DOHH2 (cell line): ENCODE results near the gene FBXL17.

ENCODE experiments used
- H3F3A ChIP-seq: fragments of 200-600 bp; sonication (generic), shearing (Covaris generic); 2 replicates; pipeline ENCODE4 v1.6.0; 2016; ENCODE audit warnings: antibody characterized with exemption, mild to moderate bottlenecking; ENCODE audit not compliant: control insufficient read depth, insufficient read depth
- H3K27ac ChIP-seq: fragments of 200-600 bp; sonication (generic); 2 replicates; pipeline ENCODE4 v1.5.1; 2014; ENCODE audit warnings: low read depth, mild to moderate bottlenecking, low read length, moderate library complexity
- H3K27me3 ChIP-seq: fragments of 200-600 bp; sonication (generic); 2 replicates; pipeline ENCODE4 v1.6.1; 2014; ENCODE audit warnings: mild to moderate bottlenecking, low read length, mixed read lengths; ENCODE audit not compliant: control insufficient read depth
- H3K36me3 ChIP-seq: fragments of 200-600 bp; sonication (generic); 2 replicates; pipeline ENCODE4 v1.6.1; 2014; ENCODE audit warnings: mild to moderate bottlenecking, low read length, moderate library complexity, mixed read lengths; ENCODE audit not compliant: control insufficient read depth
- H3K4me1 ChIP-seq: fragments of 200-600 bp; sonication (generic); 2 replicates; pipeline ENCODE4 v1.6.1; 2014; ENCODE audit warnings: mild to moderate bottlenecking, low read length, mixed read lengths; ENCODE audit not compliant: control insufficient read depth
- H3K4me2 ChIP-seq: fragments of 200-600 bp; sonication (generic); 2 replicates; pipeline ENCODE4 v1.6.0; 2014; ENCODE audit warnings: mild to moderate bottlenecking, low read length, moderate library complexity
- H3K4me3 ChIP-seq: fragments of 200-600 bp; sonication (generic); 2 replicates; pipeline ENCODE4 v1.5.1; 2014; ENCODE audit warnings: mild to moderate bottlenecking, low read length, mixed read lengths
- H3K79me2 ChIP-seq: fragments of 200-600 bp; sonication (generic); 2 replicates; pipeline ENCODE4 v1.6.1; 2014; ENCODE audit warnings: mild to moderate bottlenecking, low read length, mixed read lengths; ENCODE audit not compliant: control insufficient read depth
- H3K9me2 ChIP-seq: fragments of 200-600 bp; sonication (generic); replicated peaks from 2 replicates; pipeline ENCODE4 v1.6.1; 2014; ENCODE audit warnings: mild to moderate bottlenecking, low read length, mixed read lengths; ENCODE audit not compliant: control insufficient read depth
- H3K9me3 ChIP-seq: fragments of 200-600 bp; sonication (generic); 2 replicates; pipeline ENCODE4 v1.6.1; 2014; ENCODE audit warnings: antibody characterized with exemption, low read length, mixed read lengths; ENCODE audit not compliant: control insufficient read depth, insufficient read depth
- H4K20me1 ChIP-seq: fragments of 200-600 bp; sonication (generic); 2 replicates; pipeline ENCODE4 v1.6.0; 2014; ENCODE audit warnings: low read depth, mild to moderate bottlenecking, antibody characterized with exemption, low read length, moderate library complexity; ENCODE audit not compliant: control insufficient read depth, insufficient read depth
- CTCF ChIP-seq: fragments of 200-600 bp; sonication (generic); IDR thresholded peaks from one replicate; pipeline ENCODE4 v1.5.1; 2014; ENCODE audit warnings: antibody characterized with exemption, mild to moderate bottlenecking, low read depth, low read length; ENCODE audit not compliant: poor library complexity, severe bottlenecking
- EZH2phosphoT487 ChIP-seq: fragments of 200-600 bp; sonication (generic); IDR thresholded peaks from 2 replicates; pipeline ENCODE4 v1.6.1; 2017; ENCODE audit warnings: borderline replicate concordance, mild to moderate bottlenecking, antibody characterized with exemption, low read length, moderate library complexity, mixed read lengths

FBXL17 gene

GRCh38 chr5:107858788-107859187 is 523.1 kb downstream of the FBXL17 start:
- Histone ChIP-seq H3K36me3 (no peaks in the 10 kb centered on the region), H3K27me3 (no peaks in the 10 kb centered on the region), H3K9me2 (no peaks in the 10 kb centered on the region), H3F3A (no peaks in the 10 kb centered on the region), H4K20me1 (no peaks in the 10 kb centered on the region), H3K79me2 (no peaks in the 10 kb centered on the region), H3K4me1 (no peaks in the 10 kb centered on the region), H3K9me3 (no peaks in the 10 kb centered on the region), H3K27ac (no peak overlapping the region), H3K4me3 (no peak overlapping the region), H3K4me2 (no peak overlapping the region)
- TF ChIP-seq EZH2phosphoT487, result no peak
- TF ChIP-seq CTCF, result no peak

- Histone ChIP-seq H3K36me3 (no peaks in the 10 kb centered on the region), H3K9me3 (no peaks in the 10 kb centered on the region), H3F3A (no peaks in the 10 kb centered on the region), H3K27me3 (no peaks in the 10 kb centered on the region), H3K79me2 (no peaks in the 10 kb centered on the region), H3K4me2 (no peak overlapping the region), H3K27ac (no peak overlapping the region), H4K20me1 (no peaks in the 10 kb centered on the region), H3K4me3 (no peak overlapping the region), H3K9me2 (no peaks in the 10 kb centered on the region), H3K4me1 (no peaks in the 10 kb centered on the region)
- TF ChIP-seq CTCF, result no peak
- TF ChIP-seq EZH2phosphoT487, result no peak
These were observed 523.6 kb downstream of the FBXL17 start for GRCh38 chr5:107858324-107858723.

- Histone ChIP-seq H3K79me2 (no peaks in the 10 kb centered on the region), H3K36me3 (no peaks in the 10 kb centered on the region), H3F3A (no peaks in the 10 kb centered on the region), H3K4me2 (no peak overlapping the region), H3K4me1 (no peaks in the 10 kb centered on the region), H3K27me3 (no peaks in the 10 kb centered on the region), H3K9me2 (no peaks in the 10 kb centered on the region), H3K27ac (no peak overlapping the region), H3K9me3 (no peaks in the 10 kb centered on the region), H4K20me1 (no peaks in the 10 kb centered on the region), H3K4me3 (no peak overlapping the region)
- TF ChIP-seq EZH2phosphoT487 (no peak), CTCF (no peak)
These were observed 524.1 kb downstream of the FBXL17 start for GRCh38 chr5:107857785-107858184.

- Histone ChIP-seq H3K9me2 (no peaks in the 10 kb centered on the region), H3F3A (no peaks in the 10 kb centered on the region), H3K79me2 (no peaks in the 10 kb centered on the region), H3K4me2 (no peak overlapping the region), H3K36me3 (no peaks in the 10 kb centered on the region), H3K27ac (no peak overlapping the region), H3K9me3 (no peaks in the 10 kb centered on the region), H3K27me3 (no peaks in the 10 kb centered on the region), H3K4me3 (no peak overlapping the region), H3K4me1 (no peaks in the 10 kb centered on the region), H4K20me1 (no peaks in the 10 kb centered on the region)
- TF ChIP-seq EZH2phosphoT487 (no peak), CTCF (no peak)
These were observed 526.7 kb downstream of the FBXL17 start for GRCh38 chr5:107855171-107855570.
